OCI-LY1 (cell line): ENCODE data around the gene RANGAP1.

Experiments used
- H2AFZ ChIP-seq: fragments of 200-600 bp; sonication (generic), shearing (Covaris generic); 2 replicates; pipeline ENCODE4 v1.6.0; 2014; ENCODE audit warnings: antibody characterized with exemption, mild to moderate bottlenecking, low read length
- H3F3A ChIP-seq: fragments of 200-600 bp; sonication (generic), shearing (Covaris generic); 2 replicates; pipeline ENCODE4 v1.6.0; 2014; ENCODE audit warnings: mild to moderate bottlenecking, antibody characterized with exemption, low read length, moderate library complexity; ENCODE audit not compliant: insufficient read depth
- H3K27ac ChIP-seq: fragments of 200-600 bp; sonication (generic); 2 replicates; pipeline ENCODE4 v1.5.1; 2014; ENCODE audit warnings: low read length, mixed run types, mild to moderate bottlenecking, low read depth; ENCODE audit not compliant: poor library complexity, severe bottlenecking
- H3K27me3 ChIP-seq: fragments of 200-600 bp; sonication (generic); 2 replicates; pipeline ENCODE4 v1.6.0; 2014; ENCODE audit warnings: antibody characterized with exemption, mild to moderate bottlenecking, low read length, moderate library complexity; ENCODE audit not compliant: insufficient read depth
- H3K36me3 ChIP-seq: fragments of 200-600 bp; sonication (generic); 2 replicates; pipeline ENCODE4 v1.6.1; 2014; ENCODE audit warnings: mild to moderate bottlenecking, antibody characterized with exemption, low read length, moderate library complexity, mixed read lengths; ENCODE audit not compliant: insufficient read depth
- H3K4me1 ChIP-seq: fragments of 200-600 bp; sonication (generic); 2 replicates; pipeline ENCODE4 v1.5.1; 2014; ENCODE audit warnings: mild to moderate bottlenecking, low read length, moderate library complexity; ENCODE audit not compliant: insufficient read depth, severe bottlenecking
- H3K4me2 ChIP-seq: fragments of 200-600 bp; sonication (generic), shearing (Covaris generic); 2 replicates; pipeline ENCODE4 v1.6.1; 2014; ENCODE audit warnings: low read length
- H3K4me3 ChIP-seq: fragments of 200-600 bp; sonication (generic); 2 replicates; pipeline ENCODE4 v1.5.1; 2014; ENCODE audit warnings: low read length, low read depth, mild to moderate bottlenecking, mixed read lengths; ENCODE audit not compliant: poor library complexity, severe bottlenecking
- H3K79me2 ChIP-seq: fragments of 200-600 bp; shearing (Covaris generic); 2 replicates; pipeline ENCODE4 v1.6.1; 2016; ENCODE audit warnings: mixed run types, low read length, mixed read lengths; ENCODE audit not compliant: insufficient read depth
- H3K9ac ChIP-seq: fragments of 200-600 bp; sonication (generic), shearing (Covaris generic); 2 replicates; pipeline ENCODE4 v1.6.1; 2014; ENCODE audit warnings: mild to moderate bottlenecking, low read length, mixed read lengths
- H3K9me2 ChIP-seq: fragments of 200-600 bp; sonication (generic), shearing (Covaris generic); 2 replicates; pipeline ENCODE4 v1.6.1; 2014; ENCODE audit warnings: low read depth, mild to moderate bottlenecking, low read length, mixed read lengths
- H3K9me3 ChIP-seq: fragments of 200-600 bp; shearing (Covaris generic); 2 replicates; pipeline ENCODE4 v1.6.1; 2014; ENCODE audit warnings: low read length, mixed read lengths
- H4K20me1 ChIP-seq: fragments of 200-600 bp; sonication (generic), shearing (Covaris generic); 2 replicates; pipeline ENCODE4 v1.6.0; 2016; ENCODE audit warnings: mild to moderate bottlenecking, low read length; ENCODE audit not compliant: insufficient read depth
- CTCF ChIP-seq: fragments of 200-600 bp; sonication (generic), shearing (Covaris generic); IDR thresholded peaks from 2 replicates; pipeline ENCODE4 v1.5.1; 2017; ENCODE audit warnings: mild to moderate bottlenecking, antibody characterized with exemption, low read length, moderate library complexity, mixed read lengths
- EZH2 ChIP-seq: fragments of 200-600 bp; sonication (generic), shearing (Covaris generic); IDR thresholded peaks from 2 replicates; pipeline ENCODE4 v1.8.0; 2017; ENCODE audit warnings: borderline replicate concordance, mixed run types, mild to moderate bottlenecking, antibody characterized with exemption, low read length, moderate library complexity, mixed read lengths

The RANGAP1 gene

GRCh38 chr22:41327124-41327523, 41.1 kb upstream of the RANGAP1 start:
- no peak overlapping the region for H3K4me3 ChIP-seq
- H3K4me2 ChIP-seq: no peak overlapping the region
- H3K27me3 ChIP-seq: no peaks in the 10 kb centered on the region
- H3F3A ChIP-seq: no peaks in the 10 kb centered on the region
- no peaks in the 10 kb centered on the region for H4K20me1 ChIP-seq
- no peaks in the 10 kb centered on the region for H3K9me3 ChIP-seq
- no peak overlapping the region for H3K27ac ChIP-seq
- TF ChIP-seq EZH2 (no peak), CTCF (no peak)
- H2AFZ ChIP-seq: no peak overlapping the region
- H3K4me1 ChIP-seq: no peaks in the 10 kb centered on the region
- no peaks in the 10 kb centered on the region for H3K79me2 ChIP-seq
- no peaks in the 10 kb centered on the region for H3K9me2 ChIP-seq
- no peak overlapping the region for H3K9ac ChIP-seq
- peaks cover 51% of the 10 kb centered on the region for H3K36me3 ChIP-seq

GRCh38 chr22:41324821-41325528, 39.0 kb upstream of the RANGAP1 start:
- no peak overlapping the region for H3K9ac ChIP-seq
- H3K36me3 ChIP-seq: peaks cover 50% of the 10 kb centered on the region
- H4K20me1 ChIP-seq: no peaks in the 10 kb centered on the region

GRCh38 chr22:41320416-41321240, 34.6 kb upstream of the RANGAP1 start:
- no peaks in the 10 kb centered on the region for H4K20me1 ChIP-seq
- H3K27ac ChIP-seq: no peak overlapping the region
- H3K9me2 ChIP-seq: no peaks in the 10 kb centered on the region
- no peaks in the 10 kb centered on the region for H3K79me2 ChIP-seq
- TF ChIP-seq CTCF (no peak), EZH2 (no peak)
- H3K27me3 ChIP-seq: no peaks in the 10 kb centered on the region
- no peaks in the 10 kb centered on the region for H3K9me3 ChIP-seq
- H3F3A ChIP-seq: no peaks in the 10 kb centered on the region
- no peaks in the 10 kb centered on the region for H3K4me1 ChIP-seq
- H2AFZ ChIP-seq: no peak overlapping the region
- no peak overlapping the region for H3K4me2 ChIP-seq
- peaks cover 26% of the 10 kb centered on the region; the same call in 1 of the 2 replicates for H3K36me3 ChIP-seq
- H3K4me3 ChIP-seq: no peak overlapping the region
- no peak overlapping the region for H3K9ac ChIP-seq

More at GRCh38 chr22:41324821-41325528, 39.0 kb upstream of the RANGAP1 start:
- H3K4me3 ChIP-seq: no peak overlapping the region
- no peak overlapping the region for H2AFZ ChIP-seq
- H3K27me3 ChIP-seq: no peaks in the 10 kb centered on the region
- no peak overlapping the region for H3K27ac ChIP-seq
- H3K79me2 ChIP-seq: no peaks in the 10 kb centered on the region
- no peak for TF ChIP-seq CTCF
- no peak for TF ChIP-seq EZH2
- H3K4me1 ChIP-seq: no peaks in the 10 kb centered on the region
- H3K9me3 ChIP-seq: no peaks in the 10 kb centered on the region
- H3K9me2 ChIP-seq: no peaks in the 10 kb centered on the region
- H3K4me2 ChIP-seq: no peak overlapping the region
- H3F3A ChIP-seq: no peaks in the 10 kb centered on the region
